Liver (tissue), 9 donors: ENCODE data around the gene MSGN1. TPM values are rescaled to one million over a fixed set of nuclear protein-coding genes. Genes with fewer than 3 reads are reported as not detected.

ENCODE experiments used
- DNase-seq: peaks from one replicate; pipeline ENCODE4 v3.0.0-alpha.2; 2017; ENCODE audit warnings: low spot score
- H3K27ac ChIP-seq, 2 donors: one replicate each; pipeline ENCODE4 v1.7.0; 2013; ENCODE audit warnings: inconsistent platforms in 2 of 2, low read length in 2 of 2, control low read depth in 1 of 2, low read depth in 1 of 2, mild to moderate bottlenecking in 1 of 2
- H3K27me3 ChIP-seq, 4 donors: one replicate each; pipeline versions ENCODE4 v1.6.1 to v1.7.0; 2013; ENCODE audit warnings: low read length in 3 of 4, inconsistent platforms in 1 of 4, mild to moderate bottlenecking in 1 of 4, moderate library complexity in 1 of 4; ENCODE audit not compliant: control insufficient read depth in 4 of 4, insufficient read depth in 4 of 4
- H3K36me3 ChIP-seq, 4 donors: one replicate each; pipeline versions ENCODE4 v1.6.1 to v1.7.0; 2013; ENCODE audit warnings: low read length in 3 of 4, mild to moderate bottlenecking in 3 of 4, low read depth in 1 of 4, moderate library complexity in 1 of 4; ENCODE audit not compliant: control insufficient read depth in 4 of 4, insufficient read depth in 3 of 4
- H3K4me1 ChIP-seq, 4 donors: one replicate each; pipeline versions ENCODE4 v1.6.1 to v1.7.0; 2013; ENCODE audit warnings: low read length in 3 of 4, mild to moderate bottlenecking in 3 of 4, moderate library complexity in 1 of 4; ENCODE audit not compliant: control insufficient read depth in 4 of 4, insufficient read depth in 4 of 4
- H3K4me3 ChIP-seq, 3 donors: one replicate each; pipeline versions ENCODE4 v1.6.1 to v1.7.0; 2013; ENCODE audit warnings: low read length in 3 of 3, control low read depth in 1 of 3, low read depth in 1 of 3, mild to moderate bottlenecking in 1 of 3
- H3K9ac ChIP-seq, 2 donors: one replicate each; pipeline ENCODE4 v1.7.0; 2013; ENCODE audit warnings: low read length in 2 of 2, mild to moderate bottlenecking in 2 of 2, moderate library complexity in 2 of 2, control low read depth in 1 of 2, low read depth in 1 of 2
- H3K9me3 ChIP-seq, 4 donors: one replicate each; pipeline versions ENCODE4 v1.6.1 to v1.7.0; 2013; ENCODE audit warnings: low read length in 3 of 4; ENCODE audit not compliant: control insufficient read depth in 4 of 4
- CTCF ChIP-seq: fragments of 150-350 bp; IDR thresholded peaks from 2 replicates; pipeline ENCODE4 v1.5.1; 2017; ENCODE audit warnings: improper control_type of control experiment, low read depth, low read length; ENCODE audit not compliant: missing input control
- EGR1 ChIP-seq, 2 donors: IDR thresholded peaks; 2 replicates each; pipeline ENCODE4 v1.6.1; 2016 to 2018; ENCODE audit warnings: antibody characterized with exemption in 2 of 2, low read depth in 2 of 2
- FOXA1 ChIP-seq: IDR thresholded peaks from 2 replicates; pipeline ENCODE4 v1.6.1; 2016; ENCODE audit warnings: antibody characterized with exemption
- FOXA2 ChIP-seq: IDR thresholded peaks from 2 replicates; pipeline ENCODE4 v1.6.1; 2016; ENCODE audit warnings: antibody characterized with exemption
- GABPA ChIP-seq, 2 donors: IDR thresholded peaks in 1 of 2; conservative IDR thresholded peaks in 1 of 2; 2 replicates each; pipeline ENCODE4 v1.6.1; 2016; ENCODE audit warnings: antibody characterized with exemption in 2 of 2, mild to moderate bottlenecking in 1 of 2, moderate library complexity in 1 of 2
- HNF4A ChIP-seq, 2 donors: conservative IDR thresholded peaks; 2 replicates each; pipeline ENCODE4 v1.6.1; 2016; ENCODE audit warnings: antibody characterized with exemption in 2 of 2, mild to moderate bottlenecking in 2 of 2
- HNF4G ChIP-seq: IDR thresholded peaks from 2 replicates; pipeline ENCODE4 v1.6.1; 2016; ENCODE audit warnings: antibody characterized with exemption
- JUND ChIP-seq, 2 donors: IDR thresholded peaks; 2 replicates each; pipeline ENCODE4 v1.6.1; 2016; ENCODE audit warnings: antibody characterized with exemption in 2 of 2
- MAX ChIP-seq: IDR thresholded peaks from 2 replicates; pipeline ENCODE4 v1.6.1; 2016; ENCODE audit warnings: antibody characterized with exemption
- RAD21 ChIP-seq, 2 donors: IDR thresholded peaks; 2 replicates each; pipeline ENCODE4 v1.6.1; 2016; ENCODE audit warnings: antibody characterized with exemption in 2 of 2, mild to moderate bottlenecking in 2 of 2
- REST ChIP-seq: IDR thresholded peaks from 2 replicates; pipeline ENCODE4 v1.6.1; 2016; ENCODE audit warnings: antibody characterized with exemption, mild to moderate bottlenecking
- SP1 ChIP-seq: IDR thresholded peaks from 2 replicates; pipeline ENCODE4 v1.6.1; 2018; ENCODE audit warnings: antibody characterized with exemption, mild to moderate bottlenecking
- TAF1 ChIP-seq: conservative IDR thresholded peaks from 2 replicates; pipeline ENCODE4 v1.6.1; 2016; ENCODE audit warnings: antibody characterized with exemption, mild to moderate bottlenecking
- YY1 ChIP-seq: IDR thresholded peaks from 2 replicates; pipeline ENCODE4 v1.6.1; 2016; ENCODE audit warnings: antibody characterized with exemption, mild to moderate bottlenecking
- WGBS: extraction: QIAGEN DNeasy Blood & Tissue Kit; methylation state at CpG from one replicate; pipeline ENCODE4 v1.1.7; 2013; 5-methylcytosine and 5-hydroxymethylcytosine counted together
- polyA plus RNA-seq, 2 donors: library from polyadenylated mRNA; stranded (reverse) in 1 of 2; unstranded in 1 of 2; fragments of 200-250 nt in 1 of 2; fragments of >200 nt in 1 of 2; fragmentation: Nextera tagmentation in 1 of 2; extraction: Ambion mirVana in 1 of 2; gene quantifications; one replicate each; pipeline versions ENCODE4 v1.2.1 to v1.2.3, GENCODE V29; 2013 to 2015
- total RNA-seq, 2 donors: library from RNA; depleted of rRNA; stranded (reverse); fragments of >200 nt; gene quantifications; one replicate each; pipeline ENCODE4 v1.2.3, GENCODE V29; 2014
- donor health status: healthy.
- donor health status: healthy.
- donor health status: healthy.
- donor health status: healthy.
- donor health status: healthy.

MSGN1 gene
- total and polyA plus RNA-seq, 4 donors = not detected

- Histone ChIP-seq H3K36me3 (no peaks in the 10 kb centered on the region), H3K9me3 (no peaks in the 10 kb centered on the region), H3K4me1 (no peaks in the 10 kb centered on the region), H3K4me3 (no peak overlapping the region), H3K27me3 (no peaks in the 10 kb centered on the region), H3K27ac (no peak overlapping the region), H3K9ac (no peak overlapping the region)
- WGBS = 60% methylated on average over 4 of the region's 4 CpGs
- TF ChIP-seq SP1 = no peak
- TF ChIP-seq YY1 = no peak
- no peak for TF ChIP-seq MAX
- no peak for TF ChIP-seq GABPA (IDR thresholded peaks at IDR 0.05 in 1 of 2, conservative IDR thresholded peaks at IDR 0.05 in 1 of 2)
- no peak for TF ChIP-seq TAF1
- no peak for DNase-seq
Observed at GRCh38 chr2:17853799-17854198, 37.5 kb downstream of the MSGN1 start.

- H3K9ac ChIP-seq = no peak overlapping the region
- no peak for DNase-seq
- no peaks in the 10 kb centered on the region for H3K36me3 ChIP-seq
- H3K27ac ChIP-seq = no peak overlapping the region
- no peaks in the 10 kb centered on the region for H3K9me3 ChIP-seq
- no peak overlapping the region for H3K4me3 ChIP-seq
- WGBS = 50% methylated on average over 3 of the region's 3 CpGs
- H3K27me3 ChIP-seq = no peaks in the 10 kb centered on the region
- no peaks in the 10 kb centered on the region for H3K4me1 ChIP-seq
- TF ChIP-seq EGR1 (IDR thresholded peaks at IDR 0.05; ENCODE audit: low read depth in 2 of 2) (no peak), FOXA2 (no peak), JUND (IDR thresholded peaks at IDR 0.05) (no peak), RAD21 (IDR thresholded peaks at IDR 0.05) (no peak), REST (no peak), HNF4G (no peak), YY1 (no peak)
Observed at GRCh38 chr2:17857021-17857420, 40.8 kb downstream of the MSGN1 start.

- Histone ChIP-seq H3K4me1 (no peaks in the 10 kb centered on the region), H3K27ac (no peak overlapping the region), H3K9me3 (no peaks in the 10 kb centered on the region), H3K9ac (no peak overlapping the region), H3K27me3 (no peaks in the 10 kb centered on the region), H3K36me3 (no peaks in the 10 kb centered on the region), H3K4me3 (no peak overlapping the region)
- TF ChIP-seq FOXA2 (no peak), YY1 (no peak), RAD21 (IDR thresholded peaks at IDR 0.05) (no peak), FOXA1 (no peak), HNF4A (conservative IDR thresholded peaks at IDR 0.05) (no peak), CTCF (no peak), SP1 (no peak)
- no peak for DNase-seq
- WGBS = 81% methylated on average over 1 of the region's 1 CpG
Observed at GRCh38 chr2:17858064-17858463, 41.8 kb downstream of the MSGN1 start.
